ENCODE data around the gene SNAPC4. TPM values are rescaled to one million over a fixed set of nuclear protein-coding genes. Genes with fewer than 3 reads are reported as not detected.
A peak's percentile ranks its signal among the peaks of the same experiment; 100 is the strongest.

Gene SNAPC4
- total and polyA plus RNA-seq, 10 donors = 4.6 to 14.5 (median 10.1) TPM

DNA sequence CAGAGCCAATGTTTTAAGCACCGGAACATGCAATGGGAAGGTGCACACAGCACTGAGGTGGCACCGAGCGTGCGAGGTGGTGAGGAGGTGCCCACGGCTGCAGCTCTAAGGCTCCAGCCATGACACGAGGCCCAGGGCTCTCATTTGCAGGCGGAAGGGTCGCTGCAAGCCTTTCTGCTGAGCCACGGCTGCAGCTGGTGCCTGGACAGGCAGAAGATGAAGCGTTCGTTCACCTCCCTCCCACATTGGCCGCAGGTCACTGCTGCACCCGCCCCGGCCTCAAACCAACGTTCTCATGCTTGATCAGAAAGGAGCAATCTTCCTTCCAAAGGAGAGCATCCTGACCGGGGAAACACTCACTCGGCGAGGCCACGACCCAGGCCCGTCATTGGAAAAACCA, 44.1 kb upstream of the SNAPC4 start:
- DNase-seq = no peak
- Histone ChIP-seq H3K4me1 (peaks cover 11 to 33% (median 28%) of the 10 kb centered on the region in 6 donors), H3K27ac (no peak overlapping the region), H3K4me3 (no peak overlapping the region), H3K27me3 (replicated peaks in 1 of 7) (peaks cover 0 to under 1% (median 0%) of the 10 kb centered on the region in 7 donors), H3K9me3 (no peaks in the 10 kb centered on the region), H3K36me3 (peaks cover 7 to 87% (median 82%) of the 10 kb centered on the region in 6 donors)
- intact Hi-C loops (cut with DNase I; ENCODE audit: low total_unique reads) = no loop called here
- 90 to 96% (median 94%) methylated on average over 20 of the region's 20 CpGs for WGBS, 5 donors
- peak in 1 of 3 donors; percentile 55 for TF ChIP-seq POLR2AphosphoS5 (IDR thresholded peaks at IDR 0.05)
- no peak for TF ChIP-seq POLR2A (IDR thresholded peaks at IDR 0.05)
- TF ChIP-seq, protein P1, sequence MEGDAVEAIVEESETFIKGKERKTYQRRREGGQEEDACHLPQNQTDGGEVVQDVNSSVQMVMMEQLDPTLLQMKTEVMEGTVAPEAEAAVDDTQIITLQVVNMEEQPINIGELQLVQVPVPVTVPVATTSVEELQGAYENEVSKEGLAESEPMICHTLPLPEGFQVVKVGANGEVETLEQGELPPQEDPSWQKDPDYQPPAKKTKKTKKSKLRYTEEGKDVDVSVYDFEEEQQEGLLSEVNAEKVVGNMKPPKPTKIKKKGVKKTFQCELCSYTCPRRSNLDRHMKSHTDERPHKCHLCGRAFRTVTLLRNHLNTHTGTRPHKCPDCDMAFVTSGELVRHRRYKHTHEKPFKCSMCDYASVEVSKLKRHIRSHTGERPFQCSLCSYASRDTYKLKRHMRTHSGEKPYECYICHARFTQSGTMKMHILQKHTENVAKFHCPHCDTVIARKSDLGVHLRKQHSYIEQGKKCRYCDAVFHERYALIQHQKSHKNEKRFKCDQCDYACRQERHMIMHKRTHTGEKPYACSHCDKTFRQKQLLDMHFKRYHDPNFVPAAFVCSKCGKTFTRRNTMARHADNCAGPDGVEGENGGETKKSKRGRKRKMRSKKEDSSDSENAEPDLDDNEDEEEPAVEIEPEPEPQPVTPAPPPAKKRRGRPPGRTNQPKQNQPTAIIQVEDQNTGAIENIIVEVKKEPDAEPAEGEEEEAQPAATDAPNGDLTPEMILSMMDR (IDR thresholded peaks at IDR 0.05 in 8 of 11, conservative IDR thresholded peaks at IDR 0.05 in 3 of 11) = no peak

DNA sequence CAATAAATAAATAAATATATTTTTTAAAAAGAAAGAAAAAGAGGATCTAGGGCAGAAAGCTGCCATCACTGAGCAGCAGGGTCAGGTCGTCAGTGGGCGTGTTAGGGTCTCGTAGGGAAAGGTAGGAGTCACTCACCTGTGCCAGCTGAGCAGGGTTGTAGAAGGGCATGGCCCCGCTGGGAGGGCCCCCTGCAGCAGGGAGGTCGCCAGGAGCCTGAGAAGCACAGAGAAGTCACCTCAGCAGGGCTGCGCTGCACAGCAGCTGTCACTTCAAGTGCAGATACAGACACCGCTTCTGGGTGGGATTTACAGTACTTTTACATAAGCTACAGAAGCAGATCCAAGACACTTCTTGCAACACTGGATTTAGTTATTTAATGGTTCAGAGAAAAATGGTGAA, 43.7 kb upstream of the SNAPC4 start:
- Histone ChIP-seq H3K27ac (no peak overlapping the region), H3K36me3 (peaks cover 7 to 83% (median 77%) of the 10 kb centered on the region in 6 donors), H3K4me3 (no peak overlapping the region), H3K4me1 (peaks cover 11 to 37% (median 32%) of the 10 kb centered on the region in 6 donors), H3K9me3 (no peaks in the 10 kb centered on the region), H3K27me3 (replicated peaks in 1 of 7) (peaks cover 0 to 5% (median 0%) of the 10 kb centered on the region in 7 donors)
- intact Hi-C loops (cut with DNase I; ENCODE audit: low total_unique reads) = no loop called here
- TF ChIP-seq POLR2A (IDR thresholded peaks at IDR 0.05) = no peak
- TF ChIP-seq, protein P1 (IDR thresholded peaks at IDR 0.05 in 8 of 11, conservative IDR thresholded peaks at IDR 0.05 in 3 of 11) = no peak
- peak in 1 of 3 donors; percentile 10 for TF ChIP-seq POLR2AphosphoS5 (IDR thresholded peaks at IDR 0.05)
- WGBS, 5 donors = 90 to 99% (median 97%) methylated on average over 7 of the region's 7 CpGs
- no peak for DNase-seq

DNA sequence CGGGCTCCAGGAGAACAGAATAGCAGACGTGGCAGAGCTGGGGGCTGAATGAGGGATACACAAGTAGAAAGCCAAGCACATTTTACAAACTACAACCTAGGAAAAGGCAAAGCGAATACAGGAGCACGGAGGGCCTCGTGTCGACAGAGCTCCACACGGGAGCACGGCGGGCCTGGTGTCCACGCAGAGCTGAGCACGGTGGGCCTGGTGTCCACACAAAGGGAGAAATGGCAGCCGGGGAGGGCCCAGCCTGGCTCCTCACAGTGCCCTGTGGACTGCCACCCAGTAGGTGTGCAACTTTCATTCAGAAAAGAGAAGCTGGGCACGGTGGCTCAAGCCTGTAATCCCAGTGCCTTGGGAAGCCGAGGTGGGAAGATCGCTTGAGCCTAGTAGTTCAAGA, 43.1 kb upstream of the SNAPC4 start:
- Histone ChIP-seq H3K4me3 (no peak overlapping the region), H3K27ac (peak overlapping the region in 2 of 8 donors; percentile 53 to 87), H3K36me3 (peaks cover 7 to 77% (median 75%) of the 10 kb centered on the region in 6 donors), H3K9me3 (no peaks in the 10 kb centered on the region), H3K4me1 (peaks cover 12 to 43% (median 38%) of the 10 kb centered on the region in 6 donors), H3K27me3 (replicated peaks in 1 of 7) (peaks cover 0 to 7% (median 0%) of the 10 kb centered on the region in 7 donors)
- TF ChIP-seq, protein P1 (IDR thresholded peaks at IDR 0.05 in 8 of 11, conservative IDR thresholded peaks at IDR 0.05 in 3 of 11) = no peak
- TF ChIP-seq POLR2AphosphoS5 (IDR thresholded peaks at IDR 0.05) = peak in 1 of 3 donors; percentile 59
- TF ChIP-seq POLR2A (IDR thresholded peaks at IDR 0.05) = no peak
- DNase-seq = no peak
- intact Hi-C loops (cut with DNase I; ENCODE audit: low total_unique reads) = no loop called here
- 92 to 98% (median 95%) methylated on average over 15 of the region's 15 CpGs for WGBS, 5 donors

DNA sequence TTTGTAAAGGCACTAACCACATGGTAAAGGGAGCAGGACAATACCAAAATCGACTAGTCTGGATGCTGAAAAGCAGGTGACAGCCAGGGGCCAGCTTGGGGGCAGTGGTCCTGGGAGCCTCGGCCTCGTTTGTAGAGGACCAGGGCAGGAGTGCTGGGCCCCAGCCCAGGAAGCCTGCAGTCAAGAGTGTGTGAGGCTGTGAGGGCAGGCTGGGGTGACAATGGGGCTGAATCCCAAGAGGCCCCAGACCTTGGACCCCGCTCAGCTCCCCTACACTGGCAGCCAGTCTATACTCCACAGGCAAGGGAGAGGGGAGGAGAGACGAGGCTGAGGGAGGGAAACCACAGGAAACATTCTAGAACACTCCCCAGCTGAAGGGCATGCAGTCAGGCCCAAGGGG, 42.3 kb upstream of the SNAPC4 start:
- no peak for TF ChIP-seq POLR2A (IDR thresholded peaks at IDR 0.05)
- TF ChIP-seq, protein P1 (IDR thresholded peaks at IDR 0.05 in 8 of 11, conservative IDR thresholded peaks at IDR 0.05 in 3 of 11) = no peak
- no peak for TF ChIP-seq POLR2AphosphoS5 (IDR thresholded peaks at IDR 0.05)
- intact Hi-C loops (cut with DNase I; ENCODE audit: low total_unique reads) = no loop called here
- H3K27me3 ChIP-seq (replicated peaks in 1 of 7) = peaks cover 0 to 7% (median 0%) of the 10 kb centered on the region in 7 donors
- WGBS, 5 donors = 71 to 82% (median 78%) methylated on average over 5 of the region's 5 CpGs
- peaks cover 7 to 69% (median 67%) of the 10 kb centered on the region in 6 donors for H3K36me3 ChIP-seq
- no peak for DNase-seq
- H3K4me3 ChIP-seq = no peak overlapping the region
- peak overlapping the region in 5 of 8 donors; percentile 53 to 89 (median 87) for H3K27ac ChIP-seq
- no peaks in the 10 kb centered on the region for H3K9me3 ChIP-seq
- H3K4me1 ChIP-seq = peaks cover 21 to 51% (median 46%) of the 10 kb centered on the region in 6 donors
